Fibroblast of mammary gland (primary cell): Measurements from ENCODE around the gene RSPH4A.
A peak's percentile ranks its signal among the peaks of the same experiment; 100 is the strongest.

ENCODE experiments used
- DNase-seq: peaks from one replicate; pipeline ENCODE4 v3.0.0-alpha.2; 2010; ENCODE audit warnings: low read depth
- H3K4me3 ChIP-seq: 2 replicates; pipeline ENCODE4 v1.5.1; 2011; ENCODE audit warnings: low read depth, mild to moderate bottlenecking, low read length, moderate library complexity; ENCODE audit not compliant: control insufficient read depth
- TF ChIP-seq, protein P1 (sequence below): conservative IDR thresholded peaks from 2 replicates; pipeline ENCODE4 v1.5.1; 2011; ENCODE audit warnings: low read depth, low read length, inconsistent platforms; ENCODE audit not compliant: control insufficient read depth, insufficient read depth

The RSPH4A gene

DNA sequence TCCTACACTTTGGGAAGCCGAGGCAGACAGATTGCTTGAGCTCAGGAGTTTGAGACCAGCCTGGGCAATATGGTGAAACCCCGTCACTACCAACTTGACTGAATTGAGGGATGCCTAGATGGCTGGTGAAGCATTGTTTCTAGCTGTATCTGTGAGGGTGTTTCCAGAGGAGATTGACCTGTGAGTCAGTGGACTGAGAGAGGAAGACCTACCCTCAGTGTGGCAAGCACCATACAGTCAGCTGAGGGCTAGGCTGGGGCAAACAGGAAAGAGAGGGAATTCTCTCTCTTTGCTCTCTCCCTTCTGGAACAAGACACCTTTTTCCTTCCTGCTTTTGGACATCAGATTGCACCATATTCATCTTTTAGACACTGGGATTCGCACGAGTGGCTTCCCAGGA lies 56.0 kb downstream of the RSPH4A start:
- H3K4me3 ChIP-seq, result no peak overlapping the region
- DNase-seq, result no peak
- TF ChIP-seq, protein P1, sequence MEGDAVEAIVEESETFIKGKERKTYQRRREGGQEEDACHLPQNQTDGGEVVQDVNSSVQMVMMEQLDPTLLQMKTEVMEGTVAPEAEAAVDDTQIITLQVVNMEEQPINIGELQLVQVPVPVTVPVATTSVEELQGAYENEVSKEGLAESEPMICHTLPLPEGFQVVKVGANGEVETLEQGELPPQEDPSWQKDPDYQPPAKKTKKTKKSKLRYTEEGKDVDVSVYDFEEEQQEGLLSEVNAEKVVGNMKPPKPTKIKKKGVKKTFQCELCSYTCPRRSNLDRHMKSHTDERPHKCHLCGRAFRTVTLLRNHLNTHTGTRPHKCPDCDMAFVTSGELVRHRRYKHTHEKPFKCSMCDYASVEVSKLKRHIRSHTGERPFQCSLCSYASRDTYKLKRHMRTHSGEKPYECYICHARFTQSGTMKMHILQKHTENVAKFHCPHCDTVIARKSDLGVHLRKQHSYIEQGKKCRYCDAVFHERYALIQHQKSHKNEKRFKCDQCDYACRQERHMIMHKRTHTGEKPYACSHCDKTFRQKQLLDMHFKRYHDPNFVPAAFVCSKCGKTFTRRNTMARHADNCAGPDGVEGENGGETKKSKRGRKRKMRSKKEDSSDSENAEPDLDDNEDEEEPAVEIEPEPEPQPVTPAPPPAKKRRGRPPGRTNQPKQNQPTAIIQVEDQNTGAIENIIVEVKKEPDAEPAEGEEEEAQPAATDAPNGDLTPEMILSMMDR, result no peak

DNA sequence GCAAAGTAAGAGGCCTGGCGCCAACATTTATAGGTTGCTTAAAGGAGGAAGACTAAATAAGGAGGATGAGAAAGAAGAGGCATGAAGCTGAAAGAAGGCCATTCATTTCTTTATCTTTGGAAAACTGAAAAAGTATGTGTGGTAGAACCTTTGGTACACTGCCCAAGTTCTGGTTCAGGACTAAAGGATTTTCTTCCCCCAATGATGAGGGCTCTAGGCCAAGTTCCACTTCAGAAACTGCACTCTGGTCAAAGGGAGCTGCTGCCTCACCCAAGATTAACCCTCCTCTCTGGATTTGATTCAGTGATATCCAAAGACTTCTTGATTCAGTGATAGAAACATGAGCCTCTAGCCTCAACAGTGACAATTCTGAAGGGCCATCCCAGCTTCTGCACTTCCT lies 59.7 kb downstream of the RSPH4A start:
- TF ChIP-seq, protein P1, result no peak
- no peak overlapping the region for H3K4me3 ChIP-seq
- no peak for DNase-seq

- TF ChIP-seq, protein P1, result no peak
- peak; percentile 83 for DNase-seq
- peak within 1 kb of the TSS; percentile 96 for H3K4me3 ChIP-seq
Observed at GRCh38 chr6:116680880-116681672, 64.8 kb downstream of the RSPH4A start, which contains the start of gene KPNA5. Gene KPNA5 (plus strand): TSS chr6:116681211. CDS start chr6:116681335, 124 bp downstream.

DNA sequence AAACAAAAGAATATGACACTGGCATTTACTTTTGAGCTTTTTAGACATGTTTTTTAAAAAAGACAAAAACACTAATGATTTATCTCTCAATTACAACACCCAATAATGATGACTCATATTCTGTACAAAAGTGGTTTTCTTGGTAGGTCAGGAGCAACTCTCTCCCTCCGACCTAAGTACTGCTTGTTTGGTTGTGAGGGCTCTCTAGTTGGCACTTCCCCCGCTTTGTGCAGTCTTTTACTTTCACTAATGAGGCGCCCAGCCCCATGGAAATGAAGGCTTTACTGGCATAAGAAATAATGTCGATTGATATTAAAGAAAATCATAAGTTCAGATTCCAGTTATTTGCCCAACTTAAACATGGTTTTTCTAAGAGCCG lies 66.0 kb downstream of the RSPH4A start:
- H3K4me3 ChIP-seq, result peak overlapping the region; percentile 96
- TF ChIP-seq, protein P1, result no peak
- peak; percentile 82 for DNase-seq
